Skeletal muscle tissue (tissue), 4 donors: Measurements from ENCODE around the gene PNLIPRP1. TPM values are rescaled to one million over a fixed set of nuclear protein-coding genes. Genes with fewer than 3 reads are reported as not detected.

ENCODE experiments used
- H3K27ac ChIP-seq: one replicate; pipeline ENCODE4 v1.7.0; 2013; ENCODE audit warnings: mild to moderate bottlenecking, low read depth, low read length, inconsistent platforms
- H3K27me3 ChIP-seq, 3 donors: one replicate each; pipeline ENCODE4 v1.7.0; 2013; ENCODE audit warnings: low read length in 3 of 3; ENCODE audit not compliant: control insufficient read depth in 3 of 3, insufficient read depth in 3 of 3
- H3K36me3 ChIP-seq, 3 donors: one replicate each; pipeline ENCODE4 v1.7.0; 2013; ENCODE audit warnings: low read length in 3 of 3; ENCODE audit not compliant: control insufficient read depth in 3 of 3, insufficient read depth in 3 of 3
- H3K4me1 ChIP-seq, 3 donors: one replicate each; pipeline ENCODE4 v1.7.0; 2013; ENCODE audit warnings: low read length in 3 of 3, mild to moderate bottlenecking in 3 of 3; ENCODE audit not compliant: control insufficient read depth in 3 of 3, insufficient read depth in 3 of 3
- H3K4me3 ChIP-seq, 3 donors: one replicate each; pipeline ENCODE4 v1.7.0; 2013; ENCODE audit warnings: low read length in 3 of 3
- H3K9ac ChIP-seq, 3 donors: one replicate each; pipeline ENCODE4 v1.7.0; 2013; ENCODE audit warnings: low read length in 3 of 3, mild to moderate bottlenecking in 3 of 3, moderate library complexity in 2 of 3, low read depth in 1 of 3
- H3K9me3 ChIP-seq, 3 donors: one replicate each; pipeline ENCODE4 v1.7.0; 2013; ENCODE audit warnings: low read length in 3 of 3; ENCODE audit not compliant: control insufficient read depth in 3 of 3
- total RNA-seq: library from RNA; depleted of rRNA; stranded (reverse); fragments of >200 nt; gene quantifications from one replicate; pipeline ENCODE4 v1.2.3, GENCODE V29; 2014
- donor health status: Osteomylitis.

The PNLIPRP1 gene
- total RNA-seq, 1 donor from 2014 or later = not detected

GRCh38 chr10:116565534-116565933 lies 25.2 kb upstream of the PNLIPRP1 start:
- no peak overlapping the region for H3K4me3 ChIP-seq
- no peak overlapping the region for H3K27ac ChIP-seq
- no peaks in the 10 kb centered on the region for H3K27me3 ChIP-seq
- no peaks in the 10 kb centered on the region for H3K36me3 ChIP-seq
- H3K9ac ChIP-seq = no peak overlapping the region
- no peaks in the 10 kb centered on the region for H3K9me3 ChIP-seq
- no peaks in the 10 kb centered on the region for H3K4me1 ChIP-seq

- H3K36me3 ChIP-seq = no peaks in the 10 kb centered on the region
- H3K9ac ChIP-seq = no peak overlapping the region
- no peaks in the 10 kb centered on the region for H3K9me3 ChIP-seq
- H3K4me3 ChIP-seq = no peak overlapping the region
- H3K27ac ChIP-seq = no peak overlapping the region
- no peaks in the 10 kb centered on the region for H3K4me1 ChIP-seq
- H3K27me3 ChIP-seq = no peaks in the 10 kb centered on the region
Measured at GRCh38 chr10:116566932-116567331, 23.8 kb upstream of the PNLIPRP1 start.

- Histone ChIP-seq H3K9ac (no peak overlapping the region), H3K27ac (no peak overlapping the region), H3K4me3 (no peak overlapping the region), H3K9me3 (no peaks in the 10 kb centered on the region), H3K27me3 (no peaks in the 10 kb centered on the region), H3K36me3 (no peaks in the 10 kb centered on the region), H3K4me1 (no peaks in the 10 kb centered on the region)
Measured at GRCh38 chr10:116567335-116567734, 23.4 kb upstream of the PNLIPRP1 start.

GRCh38 chr10:116574797-116575196 lies 16.0 kb upstream of the PNLIPRP1 start:
- Histone ChIP-seq H3K4me1 (no peaks in the 10 kb centered on the region), H3K9me3 (no peaks in the 10 kb centered on the region), H3K4me3 (no peak overlapping the region), H3K27ac (no peak overlapping the region), H3K27me3 (no peaks in the 10 kb centered on the region), H3K36me3 (no peaks in the 10 kb centered on the region), H3K9ac (no peak overlapping the region)

- H3K27me3 ChIP-seq = no peaks in the 10 kb centered on the region
- H3K4me1 ChIP-seq = no peaks in the 10 kb centered on the region
- no peaks in the 10 kb centered on the region for H3K36me3 ChIP-seq
- H3K9ac ChIP-seq = no peak overlapping the region
- H3K4me3 ChIP-seq = no peak overlapping the region
- peaks cover 0 to 2% (median 0%) of the 10 kb centered on the region in 3 donors for H3K9me3 ChIP-seq
- no peak overlapping the region for H3K27ac ChIP-seq
Measured at GRCh38 chr10:116587878-116588591, 2.7 kb upstream of the PNLIPRP1 start.

- Histone ChIP-seq H3K4me3 (no peak overlapping the region), H3K9me3 (peaks cover 0 to 2% (median 0%) of the 10 kb centered on the region in 3 donors), H3K9ac (no peak overlapping the region), H3K27me3 (no peaks in the 10 kb centered on the region), H3K4me1 (no peaks in the 10 kb centered on the region), H3K27ac (no peak overlapping the region), H3K36me3 (no peaks in the 10 kb centered on the region)
Measured at GRCh38 chr10:116588995-116589394, 1.8 kb upstream of the PNLIPRP1 start.

- Histone ChIP-seq H3K9me3 (peaks cover 0 to 2% (median 0%) of the 10 kb centered on the region in 3 donors), H3K36me3 (no peaks in the 10 kb centered on the region), H3K27ac (no peak overlapping the region), H3K9ac (no peak overlapping the region), H3K27me3 (peaks cover 0 to 3% (median 0%) of the 10 kb centered on the region in 3 donors), H3K4me3 (no peak overlapping the region), H3K4me1 (no peaks in the 10 kb centered on the region)
Measured at GRCh38 chr10:116589926-116590325, 833 bp upstream of the PNLIPRP1 start.

- Histone ChIP-seq H3K36me3 (no peaks in the 10 kb centered on the region), H3K27me3 (peaks cover 0 to 3% (median 0%) of the 10 kb centered on the region in 3 donors), H3K9ac (no peak overlapping the region), H3K4me3 (no peak overlapping the region), H3K4me1 (no peaks in the 10 kb centered on the region), H3K27ac (no peak overlapping the region), H3K9me3 (peaks cover 0 to 2% (median 0%) of the 10 kb centered on the region in 3 donors)
Measured at GRCh38 chr10:116593139-116593740, 2.5 kb downstream of the PNLIPRP1 start.

- no peak overlapping the region for H3K27ac ChIP-seq
- no peaks in the 10 kb centered on the region for H3K4me1 ChIP-seq
- H3K9ac ChIP-seq = no peak overlapping the region
- H3K27me3 ChIP-seq = peaks cover 0 to 3% (median 0%) of the 10 kb centered on the region in 3 donors
- H3K4me3 ChIP-seq = no peak overlapping the region
- H3K9me3 ChIP-seq = no peaks in the 10 kb centered on the region
- H3K36me3 ChIP-seq = no peaks in the 10 kb centered on the region
Measured at GRCh38 chr10:116594525-116595035, 3.8 kb downstream of the PNLIPRP1 start.

- Histone ChIP-seq H3K36me3 (no peaks in the 10 kb centered on the region), H3K4me1 (no peaks in the 10 kb centered on the region), H3K9ac (no peak overlapping the region), H3K27me3 (peaks cover 0 to 3% (median 0%) of the 10 kb centered on the region in 3 donors), H3K27ac (no peak overlapping the region), H3K4me3 (no peak overlapping the region), H3K9me3 (no peaks in the 10 kb centered on the region)
Measured at GRCh38 chr10:116596062-116596461, 5.3 kb downstream of the PNLIPRP1 start.
